NCI-H526 treated with DMSO at 0.1 percent for 48 hours (cell line): ENCODE data around the gene TMEM204.

Experiments used
- DNase-seq: peaks from one replicate; lab custom pipeline; 2025; lab: John Stamatoyannopoulos, UW

Gene TMEM204

DNA sequence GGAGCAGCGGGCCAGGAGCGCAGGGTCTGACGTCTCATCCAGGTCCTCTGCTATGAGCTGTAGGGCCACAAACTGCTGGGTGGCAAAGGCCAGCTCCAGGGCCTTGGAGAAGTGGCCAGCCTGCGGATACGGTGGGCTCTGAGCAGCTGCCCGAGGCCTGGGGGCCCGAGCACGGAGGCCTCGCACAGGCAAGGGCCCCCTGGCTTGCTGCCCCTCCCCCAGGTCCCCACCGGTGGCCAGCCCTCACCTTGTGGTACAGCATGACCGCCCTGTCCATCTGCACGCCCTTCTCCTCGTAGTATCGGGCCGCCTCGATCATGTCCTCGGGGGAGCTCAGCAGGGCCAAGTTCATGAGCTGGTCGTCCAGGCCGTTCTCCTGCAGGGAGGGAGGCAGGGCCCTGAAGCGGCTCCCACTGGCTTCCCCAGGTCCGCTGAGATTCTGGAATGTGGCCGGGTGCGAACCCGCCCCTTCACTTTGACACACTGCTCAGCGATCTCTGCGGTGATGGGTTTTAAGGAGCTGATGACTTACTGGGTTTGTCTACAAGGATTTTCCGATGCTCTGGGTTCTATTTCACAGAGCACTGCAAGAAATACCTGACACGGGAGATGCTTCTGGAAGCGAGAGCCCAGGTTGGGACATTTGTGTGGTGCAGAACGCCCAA, 9.8 kb upstream of the TMEM204 start:
- DNase-seq, result no peak

DNA sequence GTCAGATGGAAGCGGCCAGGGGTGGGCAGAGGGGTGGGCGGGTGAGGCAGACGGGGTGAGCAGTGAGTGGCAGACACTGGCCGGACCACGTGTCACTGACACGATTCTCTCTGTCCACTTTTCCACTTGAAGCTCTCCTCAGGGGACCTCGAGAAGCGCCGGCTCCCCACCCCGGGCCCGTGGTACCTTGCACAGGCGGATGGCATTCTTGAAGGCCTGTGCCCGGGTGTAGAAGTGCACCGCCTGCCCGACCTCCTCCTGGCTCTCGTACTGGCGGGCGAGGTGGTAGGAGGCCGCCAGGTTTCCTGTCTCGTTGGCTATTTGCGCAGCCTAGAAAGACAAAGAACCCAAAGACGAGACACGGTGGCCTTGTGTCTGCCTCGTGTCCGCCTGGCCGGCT, 9.1 kb upstream of the TMEM204 start:
- DNase-seq, result no peak

DNA sequence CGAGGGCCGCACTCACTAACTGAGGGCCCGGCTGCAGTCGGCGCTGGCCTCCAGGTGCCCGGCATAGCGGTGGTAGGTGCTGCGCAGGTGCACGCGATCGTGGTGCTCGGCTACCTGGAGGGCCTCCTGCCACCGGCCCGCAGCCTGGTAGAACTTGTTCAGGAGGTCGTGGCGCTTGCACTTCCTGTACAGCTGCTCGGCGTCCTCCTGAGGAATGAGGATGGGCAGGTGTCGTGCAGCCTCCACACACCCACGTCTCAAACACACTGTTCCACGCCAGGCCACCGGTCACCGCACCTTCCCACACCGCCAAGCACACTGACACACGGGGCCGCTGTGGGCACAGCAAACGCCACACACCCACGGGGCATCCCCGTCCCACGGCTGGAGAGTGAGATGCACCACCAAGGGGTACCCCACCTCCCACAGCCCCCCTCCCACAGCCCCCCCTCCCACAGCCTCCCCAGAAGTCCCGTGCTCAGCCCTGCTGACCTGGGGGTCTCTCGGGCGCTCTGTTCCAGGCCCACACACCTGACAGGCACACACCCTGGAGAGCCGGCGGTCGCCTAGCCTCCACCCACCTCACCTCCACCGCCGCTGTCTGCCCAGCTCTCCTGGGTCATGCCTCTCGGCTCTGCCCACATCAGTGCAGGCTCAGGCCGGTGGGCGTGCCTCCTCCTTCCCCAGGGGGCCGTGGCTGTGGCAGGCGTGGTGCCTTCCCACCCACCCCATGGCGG, 7.4 kb upstream of the TMEM204 start:
- DNase-seq, result no peak

DNA sequence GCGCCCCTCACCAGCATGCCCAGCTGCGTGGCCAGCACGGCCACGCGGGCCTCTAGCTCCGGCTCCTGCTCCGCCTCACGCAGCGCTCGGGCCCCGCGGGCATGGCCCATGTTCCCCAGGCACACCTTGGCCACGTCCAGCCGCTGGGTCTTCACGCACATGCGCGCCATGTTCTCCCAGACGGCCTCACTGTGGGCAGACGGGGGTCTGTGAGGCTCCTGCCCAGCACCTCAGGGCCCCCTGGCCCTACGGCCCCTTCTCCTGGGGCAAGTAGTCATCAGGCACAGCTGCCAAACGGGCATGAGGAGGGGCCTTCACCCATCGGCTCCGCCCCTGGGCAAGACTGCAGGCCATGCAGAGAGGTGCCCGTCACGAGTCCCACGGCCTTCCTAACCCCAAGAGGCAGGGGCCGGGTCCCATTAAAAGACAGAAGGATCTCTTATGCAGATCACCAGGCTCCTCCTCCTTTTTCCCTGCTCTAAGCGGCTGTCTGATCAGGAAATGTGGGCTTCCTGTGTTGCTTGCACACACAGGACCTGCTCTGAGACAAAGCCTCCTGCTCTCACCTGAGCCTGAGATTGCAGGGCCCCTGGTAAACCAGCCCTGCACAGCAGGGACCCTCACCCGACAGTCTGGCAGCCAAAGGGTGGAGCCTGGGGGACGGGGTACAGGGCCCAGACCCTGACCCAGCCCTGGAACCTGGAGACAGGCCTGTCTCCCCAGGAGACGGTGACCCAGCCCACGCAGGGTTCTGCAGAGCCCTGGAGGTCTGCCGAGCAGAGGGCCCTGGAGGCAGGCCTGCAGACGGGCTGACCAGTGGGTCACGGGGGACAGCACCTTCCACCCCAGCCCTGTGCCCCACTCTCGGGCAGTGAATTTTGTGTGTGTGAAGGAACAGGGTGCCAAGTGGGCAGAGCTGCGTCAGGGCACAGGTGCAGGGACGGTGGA, 6.6 kb upstream of the TMEM204 start:
- no peak for DNase-seq

DNA sequence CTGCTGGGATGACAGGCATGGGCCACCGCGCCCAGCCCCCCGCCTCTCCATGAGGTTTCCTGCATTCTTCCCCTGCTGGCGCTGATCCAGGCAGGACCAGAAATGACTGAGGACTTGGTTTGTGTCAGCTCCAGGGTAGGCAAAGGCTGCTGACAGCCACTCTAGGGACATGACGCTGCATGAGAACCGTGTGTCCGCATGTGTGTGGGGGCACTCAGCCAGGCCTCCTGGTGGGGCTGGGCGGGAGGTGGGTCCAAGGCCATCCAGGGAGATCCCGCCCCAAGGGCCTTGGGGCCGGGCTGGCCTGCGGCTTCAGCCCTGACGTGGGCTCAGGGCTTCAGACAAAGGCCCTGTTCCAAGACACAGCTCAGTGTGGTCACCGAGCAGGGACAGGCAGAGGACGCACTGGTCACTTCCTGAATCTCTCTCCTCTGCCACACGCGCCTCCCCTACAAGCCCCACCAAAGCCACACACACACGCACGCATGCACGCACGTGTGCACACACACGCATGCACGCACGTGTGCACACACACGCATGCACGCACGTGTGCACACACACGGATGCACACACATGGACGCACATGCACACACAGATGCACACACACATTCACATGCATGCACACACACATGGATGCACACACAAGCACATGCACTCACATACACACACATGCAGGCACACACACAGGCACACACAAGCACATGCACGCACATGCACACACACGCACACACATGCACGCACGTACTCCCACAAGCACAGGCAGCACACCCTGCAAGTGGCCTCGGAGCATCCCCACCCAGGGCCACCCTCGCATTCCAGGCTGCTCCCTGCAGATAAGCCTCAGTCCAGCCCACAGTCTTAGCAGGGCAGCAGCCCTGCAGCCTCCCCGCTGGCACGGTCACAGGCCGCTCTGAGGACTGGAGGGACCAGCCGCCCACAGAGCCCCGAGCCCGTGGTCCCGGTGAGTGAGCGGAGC, 5.3 kb upstream of the TMEM204 start:
- DNase-seq, result no peak

DNA sequence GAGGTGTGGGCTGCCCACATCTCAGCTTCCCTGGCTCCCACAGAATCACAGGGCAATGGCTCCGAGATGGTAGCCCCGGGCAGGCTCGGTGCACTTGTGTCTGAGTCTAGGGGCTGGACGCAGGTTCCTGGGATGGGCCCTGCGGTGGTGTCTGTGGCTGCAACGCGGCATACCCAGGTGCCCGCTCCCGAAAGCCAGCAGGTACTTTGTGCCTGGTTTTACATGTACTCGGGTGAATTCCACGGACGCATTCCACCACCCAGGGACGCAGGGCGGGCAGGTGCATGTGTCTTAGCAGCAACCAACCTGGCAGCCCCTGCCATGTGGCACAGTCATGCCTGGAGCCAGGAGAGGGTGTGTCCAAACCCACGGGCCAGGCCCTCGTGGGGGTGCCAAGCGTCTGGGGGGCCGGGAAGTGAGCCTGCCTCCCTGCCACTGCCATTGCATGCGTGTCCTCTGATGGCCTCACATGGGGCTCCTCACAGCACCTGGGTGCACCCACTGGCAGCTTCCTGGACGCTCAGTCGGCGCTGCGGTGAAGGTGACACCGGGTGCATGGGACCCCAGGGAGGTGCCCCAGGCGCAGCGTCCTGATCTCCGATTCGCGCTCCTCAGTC, 4.4 kb upstream of the TMEM204 start:
- no peak for DNase-seq

DNA sequence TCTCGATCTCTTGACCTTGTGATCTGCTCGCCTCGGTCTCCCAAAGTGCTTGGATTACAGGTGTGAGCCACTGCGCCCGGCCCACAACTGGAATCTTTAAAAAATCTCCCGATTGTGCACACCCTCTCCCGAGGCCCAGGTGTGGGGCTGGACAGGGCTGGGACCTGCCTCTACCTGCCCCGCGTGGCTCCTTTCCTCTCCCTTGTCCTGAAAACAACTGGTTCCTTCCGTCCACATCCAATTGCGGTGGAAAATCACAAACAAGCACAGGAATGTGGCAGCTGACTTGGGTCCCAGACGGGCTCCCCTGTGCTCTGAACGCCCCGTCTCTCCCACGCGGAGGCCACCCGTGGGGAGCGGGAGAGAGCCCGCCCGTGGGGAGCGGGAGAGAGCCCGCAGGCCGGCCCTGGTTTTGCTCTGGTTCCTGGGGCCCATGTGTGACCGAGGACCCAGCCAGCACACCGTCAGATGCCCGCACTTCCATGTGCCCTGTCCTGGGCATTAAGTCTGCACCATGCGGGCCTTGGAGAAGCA, 3.0 kb upstream of the TMEM204 start:
- no peak for DNase-seq

DNA sequence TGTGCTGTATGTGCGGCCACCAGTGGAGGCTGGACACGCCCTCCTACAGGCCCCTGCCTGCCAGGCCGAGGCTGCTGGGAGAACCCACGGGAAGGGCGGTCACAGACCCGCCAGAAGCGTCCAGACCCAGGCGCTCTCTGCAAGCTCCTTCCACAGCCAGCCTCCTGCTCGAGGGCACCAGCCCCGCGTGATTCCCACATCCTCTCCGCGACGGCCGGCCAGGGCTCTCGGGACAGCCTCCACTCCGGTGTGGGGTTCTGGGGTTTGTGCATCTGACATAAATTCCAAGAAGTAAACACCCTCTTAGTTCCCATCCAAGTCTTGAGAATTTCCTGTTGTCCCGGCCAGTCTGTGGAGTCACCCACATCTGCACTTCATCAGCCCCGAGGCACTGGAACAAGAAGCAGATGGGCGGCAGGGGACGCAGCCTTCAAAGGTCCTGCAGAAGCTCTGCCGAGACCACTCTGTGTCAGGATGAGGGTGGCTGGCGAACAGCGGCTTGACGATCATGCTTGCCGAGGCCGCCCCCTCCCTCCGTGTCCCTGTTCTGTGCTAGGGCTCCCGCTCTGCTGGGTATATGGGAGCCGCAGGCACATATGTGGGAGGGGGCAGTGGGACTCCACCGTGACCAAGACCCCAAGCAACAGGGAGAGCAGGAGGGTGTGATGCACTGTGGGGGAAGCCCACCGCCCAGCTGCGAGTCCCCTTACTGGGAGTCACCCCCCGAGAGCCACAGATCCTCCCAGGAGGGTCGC, 2.4 kb upstream of the TMEM204 start:
- DNase-seq, result no peak

DNA sequence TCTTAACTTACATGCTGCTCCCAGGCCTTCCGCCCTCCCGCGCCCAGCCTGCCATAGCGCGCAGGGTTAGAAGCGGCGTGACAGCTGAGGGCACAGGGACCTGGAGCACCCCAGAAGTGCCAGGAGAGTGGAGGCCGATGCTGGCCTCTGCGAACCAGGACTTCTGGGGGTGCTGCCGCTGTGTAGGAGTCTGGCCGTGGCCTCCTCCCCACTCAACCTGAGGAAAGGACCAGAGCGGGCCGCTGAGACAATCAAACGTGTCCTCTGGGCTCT, 1.9 kb upstream of the TMEM204 start:
- no peak for DNase-seq

DNA sequence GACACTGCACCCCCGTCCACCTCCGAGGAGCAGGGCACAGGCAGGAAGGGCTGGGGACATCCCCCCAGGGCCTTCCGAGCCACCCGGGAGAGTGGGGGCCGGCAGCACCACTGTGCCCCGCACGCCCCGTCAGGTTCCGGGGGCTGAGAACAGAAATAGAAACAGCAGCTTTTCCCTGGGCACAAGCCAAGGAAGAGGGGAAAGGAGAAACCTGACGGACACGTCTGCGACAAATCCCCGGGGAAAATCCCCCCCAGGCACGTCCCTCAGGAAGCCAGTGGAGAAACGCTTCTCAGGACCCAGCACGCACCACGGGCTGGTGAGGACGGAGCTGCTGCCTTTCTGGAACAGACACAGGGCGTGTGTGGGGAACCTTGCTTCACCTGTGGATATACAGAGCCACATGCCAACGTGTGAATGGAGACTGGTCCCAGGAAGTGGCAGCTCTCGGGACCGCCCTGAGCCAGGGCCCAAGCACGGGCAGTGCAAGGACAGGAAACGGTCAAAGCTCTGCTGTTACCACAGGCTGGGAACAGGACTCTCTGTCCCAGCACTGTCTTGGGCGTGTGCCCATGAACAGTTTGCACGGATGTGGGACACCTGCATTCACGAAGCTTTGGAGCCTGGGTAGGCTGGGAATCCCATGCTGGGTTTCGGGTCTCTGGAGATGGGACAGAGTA, 1.2 kb upstream of the TMEM204 start:
- DNase-seq, result no peak

DNA sequence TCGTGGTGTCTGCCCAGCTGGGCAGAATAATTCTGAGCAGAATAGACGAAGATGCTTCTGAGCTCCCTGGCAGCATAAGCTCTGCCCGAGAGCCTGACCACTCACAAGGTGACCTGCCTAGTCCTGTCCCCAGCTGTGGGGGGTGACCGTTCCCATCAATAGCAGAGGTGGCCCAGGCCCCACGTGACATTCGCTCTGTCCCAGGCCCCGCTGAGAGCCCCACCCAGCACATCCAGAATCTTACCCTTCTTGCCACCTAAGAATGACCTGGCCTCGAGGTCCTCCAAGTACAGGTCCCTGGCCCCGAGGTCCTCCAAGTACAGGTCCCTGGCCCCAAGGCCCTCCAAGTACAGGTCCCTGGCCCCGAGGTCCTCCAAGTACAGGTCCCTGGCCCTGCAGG, 695 bp upstream of the TMEM204 start:
- DNase-seq, result no peak

DNA sequence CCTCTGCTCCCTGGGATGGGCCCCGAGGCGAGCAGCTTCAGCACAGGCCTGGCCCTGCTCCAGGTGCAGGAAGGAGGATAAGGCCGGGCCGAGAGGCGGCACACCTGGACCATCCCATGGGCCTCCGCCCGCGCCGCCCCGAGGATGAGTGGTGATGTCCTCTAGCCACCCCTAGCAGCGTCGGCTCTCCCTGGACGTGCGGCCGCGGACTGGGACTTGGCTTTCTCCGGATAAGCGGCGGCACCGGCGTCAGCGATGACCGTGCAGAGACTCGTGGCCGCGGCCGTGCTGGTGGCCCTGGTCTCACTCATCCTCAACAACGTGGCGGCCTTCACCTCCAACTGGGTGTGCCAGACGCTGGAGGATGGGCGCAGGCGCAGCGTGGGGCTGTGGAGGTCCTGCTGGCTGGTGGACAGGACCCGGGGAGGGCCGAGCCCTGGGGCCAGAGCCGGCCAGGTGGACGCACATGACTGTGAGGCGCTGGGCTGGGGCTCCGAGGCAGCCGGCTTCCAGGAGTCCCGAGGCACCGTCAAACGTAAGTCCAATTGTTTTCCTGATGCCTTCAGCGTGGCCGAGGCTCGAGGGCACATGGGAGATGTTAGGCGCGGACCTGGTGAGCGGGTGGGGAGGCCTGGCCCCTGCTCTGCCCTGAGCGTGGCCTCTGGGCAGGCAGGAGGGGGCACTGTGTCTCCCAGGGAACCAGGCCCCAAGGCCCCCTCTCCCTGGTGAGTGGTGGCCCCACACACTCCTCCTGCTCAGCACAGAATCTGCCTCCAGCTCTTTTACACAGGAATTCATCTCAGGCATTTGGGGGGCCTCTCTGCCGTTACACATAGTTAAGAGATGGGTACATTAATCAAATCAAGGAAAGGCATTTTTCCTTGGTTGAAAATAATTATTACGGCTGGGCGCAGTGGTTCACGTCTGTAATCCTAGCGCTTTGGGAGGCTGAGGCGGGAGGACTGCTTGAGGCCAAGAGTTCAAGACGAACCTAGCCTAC, 855 bp downstream of the TMEM204 start:
- no peak for DNase-seq

DNA sequence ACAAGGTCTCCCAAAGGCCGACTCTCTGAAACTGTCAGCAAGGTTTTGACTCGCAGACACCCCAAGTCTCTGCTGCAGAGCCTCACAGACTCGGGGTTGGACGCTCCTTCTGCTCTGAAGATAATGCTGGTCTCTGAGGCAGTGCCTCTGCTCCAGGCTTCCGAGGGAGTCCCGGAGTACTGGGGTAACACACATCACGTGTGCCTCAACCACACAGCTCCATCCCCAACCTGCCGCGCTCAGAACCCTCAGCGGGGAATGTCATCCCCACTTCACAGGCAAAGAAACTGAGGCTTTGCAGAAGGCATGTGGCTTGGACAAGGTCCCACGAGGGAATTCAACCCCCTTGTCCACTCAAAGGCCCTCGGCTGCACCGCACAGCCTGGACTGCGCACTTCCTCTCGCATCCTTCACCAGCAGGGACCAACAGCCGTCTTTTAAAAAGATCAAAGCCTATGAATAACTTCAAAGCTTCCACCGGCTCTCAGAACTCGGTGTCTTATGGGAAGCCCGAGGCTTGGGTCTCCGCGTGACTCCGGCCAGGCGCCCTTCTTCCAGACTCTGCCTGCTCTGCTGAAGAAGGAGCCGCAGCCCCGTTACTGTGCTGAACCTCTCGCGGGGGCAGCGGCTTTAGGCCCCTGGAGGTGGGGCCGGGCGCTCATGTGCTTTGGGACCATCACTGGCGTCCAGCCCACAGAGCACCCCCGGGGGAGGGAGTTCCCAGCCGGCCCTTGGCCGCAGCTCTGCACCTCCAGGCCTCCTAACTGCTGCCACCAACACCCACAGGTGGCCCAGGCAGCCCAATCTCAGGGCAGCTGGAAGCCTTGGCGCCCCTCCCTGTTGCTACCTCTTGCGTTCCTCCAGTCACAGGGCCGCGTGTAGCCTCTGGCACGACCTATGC, 2.2 kb downstream of the TMEM204 start:
- DNase-seq, result no peak

DNA sequence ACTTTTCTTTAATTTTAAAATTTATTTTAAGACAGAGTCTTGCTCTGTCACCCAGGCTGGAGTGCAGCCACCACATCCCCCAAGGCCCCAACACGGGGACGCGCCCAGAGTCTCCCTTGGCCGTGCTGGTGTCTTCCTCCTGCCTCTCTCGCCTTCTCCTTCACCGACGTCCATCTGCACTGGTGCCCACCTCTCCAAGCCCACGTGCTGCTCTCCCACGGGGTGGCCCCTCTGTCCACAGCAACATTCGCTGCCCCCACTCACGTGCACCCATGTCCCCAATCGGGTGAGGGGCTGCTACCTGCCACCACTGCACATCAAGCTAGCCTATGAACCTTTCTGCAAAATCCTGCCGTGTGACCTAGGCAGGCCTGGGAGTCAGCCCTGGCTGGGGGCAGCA, 3.1 kb downstream of the TMEM204 start:
- no peak for DNase-seq

DNA sequence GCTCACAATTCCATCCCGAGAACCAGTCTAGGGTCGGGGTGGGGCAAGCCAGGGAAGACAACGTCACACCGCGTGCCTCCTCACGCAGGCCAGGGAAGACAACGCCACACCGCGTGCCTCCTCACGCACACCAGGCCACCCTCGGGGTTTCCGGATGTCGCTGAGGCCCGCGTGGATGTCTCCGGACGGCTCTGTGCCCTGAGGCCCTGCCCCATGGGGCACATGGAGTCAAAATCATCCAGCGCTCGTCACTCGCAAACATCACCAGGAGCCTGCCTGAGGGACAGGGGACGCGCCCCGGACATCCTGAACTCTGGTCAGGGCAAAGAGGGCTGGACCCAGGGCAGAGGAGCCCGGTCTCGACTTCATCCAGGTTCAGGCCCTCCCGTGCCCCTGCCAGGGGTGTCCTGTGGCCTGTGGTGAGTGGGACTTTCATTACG, 3.7 kb downstream of the TMEM204 start:
- DNase-seq, result no peak

DNA sequence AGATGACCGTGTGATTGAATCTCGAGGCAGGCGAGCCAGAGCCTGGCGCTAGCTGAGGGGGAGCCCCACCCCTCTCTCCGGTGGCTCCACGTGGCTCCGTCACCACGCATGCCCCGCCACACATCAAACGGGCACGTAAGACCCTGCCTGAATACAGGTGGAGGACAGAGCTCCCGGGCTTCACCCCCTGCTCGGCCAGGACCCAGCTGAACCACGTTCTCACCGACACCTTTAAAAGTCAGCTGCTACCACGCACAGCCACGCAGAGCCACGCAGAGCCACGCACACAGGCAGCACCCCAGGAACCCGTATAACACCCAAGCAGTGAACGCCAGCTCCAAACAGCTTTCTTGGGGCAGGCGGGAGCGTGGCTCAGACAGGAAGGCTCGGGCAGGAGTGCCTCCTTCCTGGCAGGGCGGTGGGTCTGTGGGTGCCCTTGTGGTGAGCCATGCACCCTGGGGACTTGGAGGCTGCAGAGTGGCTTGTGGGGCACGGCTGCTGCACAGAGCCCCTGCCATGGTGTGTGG, 4.4 kb downstream of the TMEM204 start:
- no peak for DNase-seq
